AG09309 (cell line): Measurements from ENCODE around the gene LMF1.

Source experiments
- DNase-seq: peaks from one replicate; pipeline ENCODE4 v3.0.0-alpha.2; 2010; ENCODE audit warnings: low read depth
- H3K4me3 ChIP-seq: 2 replicates; pipeline ENCODE4 v1.5.1; 2011; ENCODE audit warnings: mild to moderate bottlenecking, low read depth, low read length, moderate library complexity; ENCODE audit not compliant: control insufficient read depth
- CTCF ChIP-seq: IDR thresholded peaks from 2 replicates; pipeline ENCODE4 v1.5.1; 2011; ENCODE audit warnings: mild to moderate bottlenecking, low read depth, low read length, inconsistent platforms; ENCODE audit not compliant: insufficient read depth, control insufficient read depth; ENCODE audit errors: missing control alignments

LMF1 gene

GRCh38 chr16:1014221-1014620 lies 43.4 kb upstream of the LMF1 start:
- no peak for TF ChIP-seq CTCF
- no peak for DNase-seq
- no peak overlapping the region for H3K4me3 ChIP-seq

GRCh38 chr16:1013593-1013900 lies 42.8 kb upstream of the LMF1 start:
- DNase-seq = no peak
- no peak overlapping the region for H3K4me3 ChIP-seq
- TF ChIP-seq CTCF = no peak

- no peak for TF ChIP-seq CTCF
- no peak overlapping the region for H3K4me3 ChIP-seq
- DNase-seq = no peak
Observed at GRCh38 chr16:1012722-1013592, 42.2 kb upstream of the LMF1 start.

GRCh38 chr16:1012135-1012534 lies 41.4 kb upstream of the LMF1 start:
- DNase-seq = no peak
- H3K4me3 ChIP-seq = no peak overlapping the region
- no peak for TF ChIP-seq CTCF

- no peak for DNase-seq
- H3K4me3 ChIP-seq = no peak overlapping the region
- no peak for TF ChIP-seq CTCF
Observed at GRCh38 chr16:1011316-1012082, 40.7 kb upstream of the LMF1 start.

- no peak for TF ChIP-seq CTCF
- no peak for DNase-seq
- H3K4me3 ChIP-seq = no peak overlapping the region
Observed at GRCh38 chr16:1010815-1011214, 40.0 kb upstream of the LMF1 start.

- H3K4me3 ChIP-seq = no peak overlapping the region
- TF ChIP-seq CTCF = no peak
- no peak for DNase-seq
Observed at GRCh38 chr16:1010251-1010650, 39.5 kb upstream of the LMF1 start.
